Mesendoderm (in vitro differentiated cells): ENCODE results near the gene INO80B.
A peak's percentile ranks its signal among the peaks of the same experiment; 100 is the strongest.

Source experiments
- DNase-seq: peaks from one replicate; pipeline ENCODE4 v3.0.0; 2013
- H2AK5ac ChIP-seq: 2 replicates; pipeline ENCODE4 v1.6.1; 2013; ENCODE audit warnings: low read length, inconsistent platforms
- H2BK120ac ChIP-seq: 2 replicates; pipeline ENCODE4 v1.6.1; 2013; ENCODE audit warnings: low read depth, mild to moderate bottlenecking, low read length, moderate library complexity, mixed read lengths
- H2BK15ac ChIP-seq: replicated peaks from 2 replicates; pipeline ENCODE4 v1.6.1; 2013; ENCODE audit warnings: low read depth, mild to moderate bottlenecking, moderate library complexity
- H2BK5ac ChIP-seq: 2 replicates; pipeline ENCODE4 v1.6.1; 2013; ENCODE audit warnings: low read length, inconsistent platforms
- H3K18ac ChIP-seq: 2 replicates; pipeline ENCODE4 v1.6.1; 2013; ENCODE audit warnings: mild to moderate bottlenecking, low read length, mixed read lengths
- H3K23ac ChIP-seq: one replicate; pipeline ENCODE4 v1.6.1; 2013; ENCODE audit warnings: low read length
- H3K27ac ChIP-seq: 2 replicates; pipeline ENCODE4 v1.5.1; 2013; ENCODE audit warnings: low read depth, mild to moderate bottlenecking, inconsistent platforms, low read length, moderate library complexity
- H3K27me3 ChIP-seq: 2 replicates; pipeline ENCODE4 v1.6.1; 2013; ENCODE audit warnings: low read length, control low read depth, mild to moderate bottlenecking, inconsistent platforms; ENCODE audit not compliant: insufficient read depth, poor library complexity
- H3K36me3 ChIP-seq: 2 replicates; pipeline ENCODE4 v1.6.1; 2013; ENCODE audit warnings: low read length, inconsistent platforms; ENCODE audit not compliant: control insufficient read depth, insufficient read depth
- H3K4ac ChIP-seq: one replicate; pipeline ENCODE4 v1.6.1; 2013; ENCODE audit warnings: low read depth, mild to moderate bottlenecking, low read length, moderate library complexity
- H3K4me1 ChIP-seq: 2 replicates; pipeline ENCODE4 v1.6.1; 2013; ENCODE audit warnings: low read depth, low read length, inconsistent platforms; ENCODE audit not compliant: control insufficient read depth
- H3K4me2 ChIP-seq: 2 replicates; pipeline ENCODE4 v1.6.1; 2013; ENCODE audit warnings: low read length
- H3K4me3 ChIP-seq: 2 replicates; pipeline ENCODE4 v1.5.1; 2013; ENCODE audit warnings: mild to moderate bottlenecking, low read length
- H3K56ac ChIP-seq: one replicate; pipeline ENCODE4 v1.6.1; 2013; ENCODE audit warnings: low read length
- H3K79me1 ChIP-seq: 2 replicates; pipeline ENCODE4 v1.6.1; 2013; ENCODE audit warnings: low read length, inconsistent platforms
- H3K79me2 ChIP-seq: 2 replicates; pipeline ENCODE4 v1.6.1; 2013; ENCODE audit warnings: mild to moderate bottlenecking, low read length; ENCODE audit not compliant: control insufficient read depth, insufficient read depth
- H3K9ac ChIP-seq: 2 replicates; pipeline ENCODE4 v1.6.1; 2013; ENCODE audit warnings: low read length, inconsistent platforms
- H4K5ac ChIP-seq: one replicate; pipeline ENCODE4 v1.6.1; 2013; ENCODE audit warnings: low read length
- H4K8ac ChIP-seq: one replicate; pipeline ENCODE4 v1.6.1; 2013; ENCODE audit warnings: low read depth, mild to moderate bottlenecking, control low read depth, low read length, moderate library complexity
- WGBS: extraction: QIAGEN DNeasy Blood & Tissue Kit; methylation state at CpG from one replicate; pipeline ENCODE4 v1.1.7; 2013; ENCODE audit warnings: low lambda C conversion rate, missing lambda C conversion rate; ENCODE audit not compliant: insufficient coverage; ENCODE audit errors: extremely low coverage; 5-methylcytosine and 5-hydroxymethylcytosine counted together

The INO80B gene

DNA sequence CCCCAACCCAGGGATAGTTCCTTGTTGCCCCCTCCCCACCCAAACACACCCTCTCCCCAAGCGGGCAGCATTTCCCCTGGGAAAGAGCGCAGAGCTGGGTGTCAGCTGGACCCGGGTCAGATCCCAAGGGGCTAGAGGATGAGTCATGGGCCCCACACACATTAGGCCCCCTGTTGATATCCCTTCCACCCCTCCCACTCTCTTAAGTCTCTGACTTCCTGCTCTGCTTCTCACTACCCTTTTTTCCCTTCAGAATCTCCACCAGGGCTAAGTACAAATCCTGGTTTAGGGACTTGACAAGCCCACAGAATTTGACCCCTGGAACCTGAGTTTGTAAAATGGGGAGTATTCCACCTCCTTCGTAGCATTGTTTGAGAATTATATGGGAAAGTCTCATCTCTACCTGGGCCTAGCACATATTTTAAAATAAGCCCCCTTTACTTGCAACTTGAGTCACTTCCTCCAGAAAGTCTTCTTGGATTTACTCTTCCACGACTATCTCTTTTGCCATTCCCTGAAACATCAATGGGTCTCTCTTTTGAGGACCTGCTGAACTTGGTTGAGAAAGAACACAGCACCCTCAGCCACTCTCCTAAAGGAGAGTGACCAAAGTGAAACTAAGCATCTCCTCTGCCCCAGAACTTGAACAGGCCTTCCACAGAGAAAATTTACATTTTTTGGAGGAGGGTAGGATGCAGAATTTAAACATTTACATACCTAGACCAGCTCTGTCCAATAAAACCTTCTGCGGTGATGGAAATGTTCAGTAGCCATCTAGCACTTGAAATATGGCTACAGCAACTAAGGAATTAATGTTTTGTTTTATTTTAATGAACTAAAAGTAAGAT lies 17.8 kb upstream of the INO80B start:
- Histone ChIP-seq H2BK15ac (no peak overlapping the region), H3K23ac (no peak overlapping the region), H3K27me3 (no peaks in the 10 kb centered on the region), H3K4me2 (no peak overlapping the region), H3K9ac (peak overlapping the region; percentile 24), H3K27ac (no peak overlapping the region), H3K79me1 (peaks cover 45% of the 10 kb centered on the region), H3K56ac (peak overlapping the region; percentile 56), H3K79me2 (peaks cover 56% of the 10 kb centered on the region), H4K8ac (no peak overlapping the region), H2BK5ac (no peak overlapping the region), H3K4me3 (no peak overlapping the region), H2AK5ac (no peak overlapping the region), H4K5ac (no peak overlapping the region), H2BK120ac (no peak overlapping the region), H3K4ac (no peak overlapping the region), H3K36me3 (peaks cover 4% of the 10 kb centered on the region), H3K18ac (peak overlapping the region; percentile 25), H3K4me1 (peaks cover 18% of the 10 kb centered on the region)
- no CpG with 5 or more reads among the region's 6 CpGs for WGBS
- DNase-seq = peak; percentile 65

DNA sequence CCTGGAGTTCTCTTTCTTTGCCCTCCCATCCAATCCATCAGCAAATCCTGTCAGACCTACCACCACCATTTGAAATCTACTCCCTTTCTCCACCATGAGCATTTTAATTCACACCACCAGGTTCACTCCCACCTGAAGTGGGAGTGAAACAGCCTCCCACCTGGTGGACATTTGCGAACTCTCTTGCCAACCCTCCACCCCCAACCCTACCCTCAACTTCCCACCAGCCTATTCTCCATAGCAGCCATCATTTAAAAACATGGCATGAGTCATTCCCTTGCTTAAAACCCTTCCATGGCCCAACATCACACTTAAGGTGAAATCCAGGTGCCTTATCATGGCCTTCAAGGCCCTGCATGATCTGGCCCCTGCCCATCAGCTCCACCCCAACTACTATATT lies 16.6 kb upstream of the INO80B start:
- no peak overlapping the region for H3K18ac ChIP-seq
- peaks cover 56% of the 10 kb centered on the region for H3K79me2 ChIP-seq
- H4K5ac ChIP-seq = no peak overlapping the region
- WGBS = no CpG with 5 or more reads among the region's 1 CpG
- no peak overlapping the region for H3K23ac ChIP-seq
- no peak overlapping the region for H3K27ac ChIP-seq
- H3K9ac ChIP-seq = no peak overlapping the region
- no peak overlapping the region for H2BK5ac ChIP-seq
- H4K8ac ChIP-seq = no peak overlapping the region
- no peak overlapping the region for H3K4me3 ChIP-seq
- no peak overlapping the region for H2AK5ac ChIP-seq
- DNase-seq = no peak
- H2BK120ac ChIP-seq = no peak overlapping the region
- H3K4me2 ChIP-seq = no peak overlapping the region
- no peaks in the 10 kb centered on the region for H3K36me3 ChIP-seq
- peaks cover 18% of the 10 kb centered on the region for H3K4me1 ChIP-seq
- H3K79me1 ChIP-seq = peaks cover 40% of the 10 kb centered on the region
- no peak overlapping the region for H2BK15ac ChIP-seq
- no peak overlapping the region for H3K4ac ChIP-seq
- H3K27me3 ChIP-seq = no peaks in the 10 kb centered on the region
- no peak overlapping the region for H3K56ac ChIP-seq

DNA sequence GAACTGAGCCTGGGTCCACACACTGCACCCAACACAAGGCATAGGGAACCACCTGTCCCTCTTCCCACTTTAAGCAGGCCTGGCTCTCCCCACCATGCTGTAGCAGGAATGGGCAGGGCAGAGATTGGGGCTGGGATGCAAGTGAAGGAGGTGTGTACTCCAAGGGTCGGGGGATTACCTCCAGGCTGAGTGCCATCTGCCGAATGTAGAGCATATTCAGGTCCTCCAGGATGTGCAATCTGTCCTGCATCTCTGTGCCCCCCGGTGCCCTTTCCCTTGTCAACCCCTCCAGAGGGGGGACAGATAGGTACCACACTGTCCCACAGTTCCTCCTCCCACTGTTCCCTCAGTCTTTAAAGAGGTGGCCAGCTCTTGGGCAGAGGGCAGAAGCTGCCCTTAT lies 15.5 kb upstream of the INO80B start:
- H3K18ac ChIP-seq = no peak overlapping the region
- H3K4me2 ChIP-seq = peak overlapping the region; percentile 82
- no peak overlapping the region for H3K4ac ChIP-seq
- H2AK5ac ChIP-seq = no peak overlapping the region
- peaks cover 56% of the 10 kb centered on the region for H3K79me2 ChIP-seq
- H3K27ac ChIP-seq = no peak overlapping the region
- no peak overlapping the region for H3K4me3 ChIP-seq
- peak overlapping the region; percentile 99 for H3K56ac ChIP-seq
- no peak overlapping the region for H2BK15ac ChIP-seq
- H3K9ac ChIP-seq = peak overlapping the region; percentile 96
- peaks cover 40% of the 10 kb centered on the region for H3K79me1 ChIP-seq
- no peak overlapping the region for H2BK120ac ChIP-seq
- no peaks in the 10 kb centered on the region for H3K27me3 ChIP-seq
- H2BK5ac ChIP-seq = no peak overlapping the region
- H4K8ac ChIP-seq = no peak overlapping the region
- no peak for DNase-seq
- H3K23ac ChIP-seq = peak overlapping the region; percentile 48
- no peaks in the 10 kb centered on the region for H3K36me3 ChIP-seq
- peaks cover 18% of the 10 kb centered on the region for H3K4me1 ChIP-seq
- WGBS = no CpG with 5 or more reads among the region's 3 CpGs
- no peak overlapping the region for H4K5ac ChIP-seq

DNA sequence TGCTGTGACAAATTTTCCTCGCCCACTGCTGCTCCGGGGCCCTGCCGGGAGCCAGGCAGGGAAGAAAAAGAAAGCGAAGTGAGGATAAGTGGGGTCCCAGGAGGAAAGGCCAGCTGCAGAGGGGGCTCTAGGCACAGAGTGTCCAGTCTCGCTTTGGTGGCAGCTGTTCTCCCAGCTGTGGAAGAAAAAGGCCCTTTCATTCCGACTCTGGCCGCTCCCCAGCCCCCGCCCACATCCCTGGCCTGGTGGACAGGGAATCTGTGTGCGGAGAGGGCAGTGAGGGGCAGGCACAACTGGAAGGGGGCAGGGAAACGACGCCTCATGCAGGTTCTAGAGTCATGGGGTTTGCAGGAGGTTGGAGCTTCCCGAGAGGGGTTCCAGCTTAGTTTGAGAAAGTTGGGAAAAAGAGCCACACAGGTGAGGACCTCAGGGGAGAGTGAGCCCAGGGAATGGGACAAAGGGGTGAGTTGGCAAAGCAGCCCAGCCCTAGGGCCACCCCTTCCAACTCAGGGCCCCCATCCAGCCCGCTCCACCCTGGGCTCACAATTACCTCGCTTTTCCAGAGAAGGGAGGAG lies 15.0 kb upstream of the INO80B start:
- H3K27me3 ChIP-seq = no peaks in the 10 kb centered on the region
- no CpG with 5 or more reads among the region's 14 CpGs for WGBS
- DNase-seq = no peak

DNA sequence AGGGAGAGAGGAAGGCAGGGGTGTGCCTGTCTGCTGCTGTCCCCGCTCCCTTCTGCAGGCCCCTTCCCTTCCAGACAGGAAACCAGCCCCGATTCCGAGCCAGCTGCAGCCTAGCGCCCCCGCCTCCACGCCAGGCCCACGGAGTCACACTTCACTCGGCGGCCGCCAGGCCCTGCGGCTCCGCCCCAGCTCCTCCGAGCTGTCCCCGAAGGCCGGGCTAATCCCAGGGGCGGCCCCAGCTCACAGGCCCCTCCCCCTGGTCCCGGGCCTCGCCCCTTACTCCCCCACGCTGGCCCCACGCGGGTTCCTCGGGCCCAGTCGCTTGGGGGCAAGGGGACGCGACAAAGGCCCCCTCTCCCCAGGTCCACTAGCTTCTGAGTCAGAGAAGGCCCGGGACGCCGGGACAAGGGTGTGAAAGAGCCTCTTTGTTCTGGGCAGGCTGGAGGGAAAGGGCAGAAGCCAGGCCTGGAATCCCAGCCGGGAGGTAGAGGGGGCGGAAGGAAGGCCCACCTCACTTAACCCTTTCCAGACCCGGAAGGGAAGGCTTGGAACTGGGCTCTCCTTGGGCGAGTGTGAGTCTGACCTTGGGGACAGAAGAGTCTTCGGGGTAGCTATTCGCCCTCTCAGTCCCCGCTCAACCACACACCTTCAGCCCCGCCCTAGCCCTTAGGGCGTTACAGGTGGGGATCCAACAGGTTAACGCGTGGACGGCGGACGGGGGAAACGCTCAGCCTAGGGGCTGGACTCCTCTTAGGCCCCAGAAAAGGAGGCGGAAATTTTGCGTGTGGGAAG lies 14.3 kb upstream of the INO80B start:
- Histone ChIP-seq H3K4me1 (peaks cover 18% of the 10 kb centered on the region), H3K79me2 (peaks cover 49% of the 10 kb centered on the region)
- WGBS = no CpG with 5 or more reads among the region's 45 CpGs

More for the DNA sequence above, 15.0 kb upstream of the INO80B start:
- H4K5ac ChIP-seq = no peak overlapping the region
- peaks cover 18% of the 10 kb centered on the region for H3K4me1 ChIP-seq
- H3K4ac ChIP-seq = no peak overlapping the region
- peak overlapping the region; percentile 87 for H3K4me3 ChIP-seq
- no peak overlapping the region for H4K8ac ChIP-seq
- H3K23ac ChIP-seq = peak overlapping the region; percentile 59
- no peak overlapping the region for H2BK120ac ChIP-seq
- peaks cover 38% of the 10 kb centered on the region for H3K79me1 ChIP-seq
- peaks cover 53% of the 10 kb centered on the region for H3K79me2 ChIP-seq
- H2BK5ac ChIP-seq = peak overlapping the region; percentile 82
- H2AK5ac ChIP-seq = peak overlapping the region; percentile 18
- peak overlapping the region; percentile 96 for H3K9ac ChIP-seq
- no peak overlapping the region for H2BK15ac ChIP-seq
- peak overlapping the region; percentile 82 for H3K4me2 ChIP-seq
- H3K27ac ChIP-seq = peak overlapping the region; percentile 88
- peak overlapping the region; percentile 35 for H3K18ac ChIP-seq
- H3K56ac ChIP-seq = peak overlapping the region; percentile 99
- H3K36me3 ChIP-seq = no peaks in the 10 kb centered on the region

More for the DNA sequence above, 14.3 kb upstream of the INO80B start:
- Histone ChIP-seq H3K27me3 (no peaks in the 10 kb centered on the region), H3K56ac (peak overlapping the region; percentile 99), H3K18ac (peak overlapping the region; percentile 88), H4K8ac (no peak overlapping the region), H3K36me3 (no peaks in the 10 kb centered on the region), H3K4me3 (peak overlapping the region; percentile 87), H3K27ac (peak overlapping the region; percentile 88), H2BK120ac (no peak overlapping the region), H2BK15ac (no peak overlapping the region), H3K4me2 (peak overlapping the region; percentile 82), H3K9ac (peak overlapping the region; percentile 96), H3K4ac (peak overlapping the region; percentile 81), H4K5ac (no peak overlapping the region), H3K23ac (peak overlapping the region; percentile 59), H2AK5ac (no peak overlapping the region), H2BK5ac (peak overlapping the region; percentile 82), H3K79me1 (peaks cover 34% of the 10 kb centered on the region)
- peak; percentile 96 for DNase-seq
